Measurements from ENCODE around the gene FAM81B.
"Not testable (repeated sequence)": the region's sequence is repeated elsewhere in the genome, so short reads cannot be mapped to it uniquely, and the experiment has no call there.

Gene FAM81B

GRCh38 chr5:95390812-95391492 is at the start of gene FAM81B:
TSS of gene FAM81B (plus strand) at chr5:95391366. CDS start at chr5:95391390, 24 bp downstream.
- DNase-seq = no peak

GRCh38 chr5:95341444-95341843 is 49.7 kb upstream of the FAM81B start:
- DNase-seq = not testable (repeated sequence)

GRCh38 chr5:95347506-95348120 is 43.6 kb upstream of the FAM81B start:
- DNase-seq = no peak

GRCh38 chr5:95350631-95351030 is 40.5 kb upstream of the FAM81B start:
- DNase-seq = no peak

GRCh38 chr5:95352691-95353090 is 38.5 kb upstream of the FAM81B start:
- no peak for DNase-seq

GRCh38 chr5:95358320-95358719 is 32.8 kb upstream of the FAM81B start:
- DNase-seq = no peak

- no peak for DNase-seq
Measured at GRCh38 chr5:95358848-95359247, 32.3 kb upstream of the FAM81B start.

- DNase-seq = not testable (repeated sequence)
Measured at GRCh38 chr5:95360667-95361066, 30.5 kb upstream of the FAM81B start.

- no peak for DNase-seq
Measured at GRCh38 chr5:95365302-95366095, 25.7 kb upstream of the FAM81B start.

- DNase-seq = no peak
Measured at GRCh38 chr5:95369782-95370181, 21.4 kb upstream of the FAM81B start.

- DNase-seq = no peak
Measured at GRCh38 chr5:95374061-95374460, 17.1 kb upstream of the FAM81B start.

GRCh38 chr5:95375591-95375990 is 15.6 kb upstream of the FAM81B start:
- no peak for DNase-seq

GRCh38 chr5:95379133-95379532 is 12.0 kb upstream of the FAM81B start:
- DNase-seq = no peak

GRCh38 chr5:95380103-95380628 is 11.0 kb upstream of the FAM81B start:
- no peak for DNase-seq

GRCh38 chr5:95382801-95383200 is 8.4 kb upstream of the FAM81B start:
- DNase-seq = no peak

- no peak for DNase-seq
Measured at GRCh38 chr5:95384485-95385213, 6.5 kb upstream of the FAM81B start.

GRCh38 chr5:95385334-95385733 is 5.8 kb upstream of the FAM81B start:
- no peak for DNase-seq

- DNase-seq = not testable (repeated sequence)
Measured at GRCh38 chr5:95391965-95392364, 799 bp downstream of the FAM81B start.

- no peak for DNase-seq
Measured at GRCh38 chr5:95392593-95393182, 1.5 kb downstream of the FAM81B start.

GRCh38 chr5:95393279-95393678 is 2.1 kb downstream of the FAM81B start:
- no peak for DNase-seq

- DNase-seq = no peak
Measured at GRCh38 chr5:95398989-95399388, 7.8 kb downstream of the FAM81B start.

- DNase-seq = no peak
Measured at GRCh38 chr5:95401626-95402025, 10.5 kb downstream of the FAM81B start.

GRCh38 chr5:95403996-95404395 is 12.8 kb downstream of the FAM81B start:
- DNase-seq = no peak

Measured in stimulated activated CD4-positive, alpha-beta T cell treated with anti-CD3 and anti-CD28 coated beads, Interleukin-2, amount 100 ng/mL, for 24 hours (primary cell).